SK-N-SH (cell line): Measurements from ENCODE around the gene PTK6. TPM values are rescaled to one million over a fixed set of nuclear protein-coding genes. Genes with fewer than 3 reads are reported as not detected.

ENCODE experiments used
- CTCF ChIA-PET: fragments of 300-600, 350-600 bp; formaldehyde crosslinking; extraction: SDS; loops from one replicate; lab custom pipeline; 2021; lab: Yijun Ruan, JAX
- POLR2A ChIA-PET: fragments of 350-600 bp; sonication (Branson Sonifier 250); formaldehyde crosslinking; extraction: SDS; loops from one replicate; lab custom pipeline; 2020; ENCODE audit warnings: antibody characterized with exemption, inconsistent platforms; lab: Yijun Ruan, JAX
- DNase-seq: peaks from one replicate; pipeline ENCODE4 v3.0.0; 2012
- H2AFZ ChIP-seq: fragments of 200-600 bp; sonication (generic); 2 replicates; pipeline ENCODE4 v1.8.1; 2016; ENCODE audit warnings: antibody characterized with exemption, mild to moderate bottlenecking, low read depth
- H3F3A ChIP-seq: fragments of 200-600 bp; sonication (generic); replicated peaks from 2 replicates; pipeline ENCODE3; 2016; ENCODE audit warnings: antibody characterized with exemption, mild to moderate bottlenecking; ENCODE audit not compliant: insufficient read depth
- H3K27ac ChIP-seq, 2 experiments: fragments of 200-500 bp in 1 of 2; fragments of 200-600 bp in 1 of 2; sonication (Bioruptor generic) in 1 of 2; sonication (generic), shearing (Covaris generic) in 1 of 2; 2 replicates each; pipeline versions ENCODE4 v1.5.1 to v1.6.1; 2014 to 2016; ENCODE audit warnings: low read depth in 2 of 2, inconsistent platforms in 1 of 2, low read length in 1 of 2, mild to moderate bottlenecking in 1 of 2, mixed read lengths in 1 of 2
- H3K27me3 ChIP-seq: fragments of 200-600 bp; sonication (generic), shearing (Covaris generic); 2 replicates; pipeline ENCODE4 v1.6.1; 2016; ENCODE audit warnings: mixed run types; ENCODE audit not compliant: insufficient read depth
- H3K36me3 ChIP-seq, 2 experiments: fragments of 200-500 bp in 1 of 2; fragments of 200-600 bp in 1 of 2; sonication (Bioruptor generic) in 1 of 2; sonication (generic) in 1 of 2; replicated peaks in 1 of 2; 2 replicates each; pipeline versions ENCODE3 to v1.5.1; 2014 to 2016; ENCODE audit warnings: low read length in 1 of 2, mild to moderate bottlenecking in 1 of 2; ENCODE audit not compliant: insufficient read depth in 2 of 2, control insufficient read depth in 1 of 2
- H3K4me1 ChIP-seq, 2 experiments: fragments of 200-500 bp in 1 of 2; fragments of 200-600 bp in 1 of 2; sonication (Bioruptor generic) in 1 of 2; sonication (generic), shearing (Covaris generic) in 1 of 2; 2 replicates each; pipeline versions ENCODE4 v1.5.1 to v1.6.1; 2014 to 2016; ENCODE audit warnings: low read depth in 1 of 2, low read length in 1 of 2, mixed run types in 1 of 2; ENCODE audit not compliant: insufficient read depth in 2 of 2, control insufficient read depth in 1 of 2
- H3K4me2 ChIP-seq: fragments of 200-600 bp; sonication (generic), shearing (Covaris generic); 2 replicates; pipeline ENCODE4 v1.6.1; 2017; ENCODE audit warnings: mixed run types
- H3K4me3 ChIP-seq, 2 experiments: fragments of 200-500 bp in 1 of 2; fragments of 200-600 bp in 1 of 2; sonication (Bioruptor generic) in 1 of 2; sonication (generic), shearing (Covaris generic) in 1 of 2; 2 replicates each; pipeline versions ENCODE4 v1.5.1 to v1.8.1; 2014 to 2016; ENCODE audit warnings: low read depth in 2 of 2, inconsistent platforms in 1 of 2, low read length in 1 of 2, mild to moderate bottlenecking in 1 of 2, mixed read lengths in 1 of 2, moderate library complexity in 1 of 2
- H3K79me2 ChIP-seq: fragments of 200-600 bp; sonication (generic); 2 replicates; pipeline ENCODE4 v1.8.1; 2017; ENCODE audit warnings: mild to moderate bottlenecking; ENCODE audit not compliant: insufficient read depth
- H3K9ac ChIP-seq: fragments of 200-600 bp; sonication (generic); 2 replicates; pipeline ENCODE4 v1.6.1; 2017; ENCODE audit warnings: mixed run types
- H3K9me2 ChIP-seq: fragments of 200-600 bp; sonication (generic); 2 replicates; pipeline ENCODE4 v1.6.1; 2017; ENCODE audit warnings: mixed run types
- H3K9me3 ChIP-seq: fragments of 200-600 bp; sonication (generic); 2 replicates; pipeline ENCODE4 v1.6.1; 2017; ENCODE audit warnings: mixed run types, mild to moderate bottlenecking, moderate library complexity
- H4K20me1 ChIP-seq: fragments of 200-600 bp; sonication (generic); 2 replicates; pipeline ENCODE4 v1.6.1; 2017; ENCODE audit warnings: mild to moderate bottlenecking, mixed run types; ENCODE audit not compliant: insufficient read depth
- CHD2 ChIP-seq: fragments of 150-350 bp; IDR thresholded peaks from 2 replicates; pipeline ENCODE4 v1.6.1; 2018; ENCODE audit warnings: low read length; ENCODE audit not compliant: partially characterized antibody
- EP300 ChIP-seq, 2 experiments: IDR thresholded peaks; 2 replicates each; pipeline versions ENCODE4 v1.4.0 to v1.6.1; 2012; ENCODE audit warnings: borderline replicate concordance in 1 of 2, low read depth in 1 of 2, low read length in 1 of 2
- EZH2phosphoT487 ChIP-seq: fragments of 200-600 bp; sonication (generic); IDR thresholded peaks from 2 replicates; pipeline ENCODE4 v1.6.1; 2017; ENCODE audit warnings: low read depth, mixed run types, mild to moderate bottlenecking, antibody characterized with exemption, moderate library complexity, borderline replicate concordance
- FOSL2 ChIP-seq: IDR thresholded peaks from 2 replicates; pipeline ENCODE4 v1.4.0; 2012; ENCODE audit warnings: low read depth, mild to moderate bottlenecking, moderate library complexity, borderline replicate concordance
- GATA2 ChIP-seq: sonication (generic); formaldehyde crosslinking; IDR thresholded peaks from 2 replicates; pipeline ENCODE4 v1.5.0; 2020; ENCODE audit warnings: mild to moderate bottlenecking, missing genetic modification reagents
- JUND ChIP-seq: IDR thresholded peaks from 2 replicates; pipeline ENCODE4 v1.4.0; 2012
- MEF2A ChIP-seq: IDR thresholded peaks from 2 replicates; pipeline ENCODE4 v1.4.0; 2012; ENCODE audit warnings: low read depth, borderline replicate concordance
- MXI1 ChIP-seq: IDR thresholded peaks from 2 replicates; pipeline ENCODE4 v1.6.1; 2012; ENCODE audit warnings: mild to moderate bottlenecking, low read depth, low read length, improper control_type of control experiment
- NRF1 ChIP-seq: IDR thresholded peaks from 2 replicates; pipeline ENCODE4 v1.6.1; 2012; ENCODE audit warnings: low read depth, mild to moderate bottlenecking, low read length
- POLR2AphosphoS5 ChIP-seq: IDR thresholded peaks from 2 replicates; pipeline ENCODE4 v1.6.1; 2012; ENCODE audit warnings: low read depth, low read length
- RAD21 ChIP-seq: IDR thresholded peaks from 2 replicates; pipeline ENCODE4 v1.6.1; 2012; ENCODE audit warnings: mild to moderate bottlenecking, low read length
- REST ChIP-seq: IDR thresholded peaks from 2 replicates; pipeline ENCODE4 v1.6.1; 2012; ENCODE audit warnings: mild to moderate bottlenecking, low read depth, low read length, moderate library complexity
- RFX5 ChIP-seq: IDR thresholded peaks from 2 replicates; pipeline ENCODE4 v1.6.1; 2012; ENCODE audit warnings: mild to moderate bottlenecking, improper control_type of control experiment, low read length
- RXRA ChIP-seq: IDR thresholded peaks from 2 replicates; pipeline ENCODE4 v1.4.0; 2012; ENCODE audit warnings: low read depth, mild to moderate bottlenecking, borderline replicate concordance
- SIN3A ChIP-seq: IDR thresholded peaks from 2 replicates; pipeline ENCODE4 v1.6.1; 2012; ENCODE audit warnings: low read depth, mild to moderate bottlenecking, low read length, moderate library complexity, borderline replicate concordance
- TAF1 ChIP-seq: IDR thresholded peaks from 2 replicates; pipeline ENCODE4 v1.6.1; 2012; ENCODE audit warnings: low read depth, mild to moderate bottlenecking, low read length, moderate library complexity, borderline replicate concordance
- TEAD4 ChIP-seq: IDR thresholded peaks from 2 replicates; pipeline ENCODE4 v1.4.0; 2012; ENCODE audit warnings: mild to moderate bottlenecking, borderline replicate concordance; ENCODE audit not compliant: insufficient read depth
- YY1 ChIP-seq: IDR thresholded peaks from 2 replicates; pipeline ENCODE4 v1.4.0; 2012; ENCODE audit warnings: low read depth, mild to moderate bottlenecking
- whole genome bisulfite sequencing: methylation state at CpG from one replicate; pipeline ENCODE4 v1.1.6; 2017; ENCODE audit warnings: low lambda C conversion rate; 5-methylcytosine and 5-hydroxymethylcytosine counted together
- polyA plus RNA-seq, 3 experiments: library from polyadenylated mRNA; depleted of rRNA; stranded (reverse); fragments of >200 nt; gene quantifications; 2 replicates each; pipeline ENCODE4 v1.2.3, GENCODE V29; 2012
- TF ChIP-seq, protein P1 (sequence below): IDR thresholded peaks from 2 replicates; pipeline ENCODE4; 2012
- TF ChIP-seq, protein P2 (sequence below): fragments of 200-600 bp; sonication (generic); IDR thresholded peaks from 2 replicates; pipeline ENCODE4 v1.6.1; 2017; ENCODE audit warnings: antibody characterized with exemption, mild to moderate bottlenecking, moderate library complexity

PTK6 gene
- polyA plus RNA-seq, 1 of the 3 experiments (the other 2 are of a cell fraction), result 0.07 TPM

- H3K36me3 ChIP-seq, result peaks cover 0 to 10% of the 10 kb centered on the region in 2 experiments
- no peak for DNase-seq
- H2AFZ ChIP-seq, result no peak overlapping the region
- POLR2A ChIA-PET, result no interaction called here
- H3K79me2 ChIP-seq, result no peaks in the 10 kb centered on the region
- H3K9ac ChIP-seq, result no peak overlapping the region
- TF ChIP-seq FOSL2, result no peak
- TF ChIP-seq GATA2 (CRISPR knock-in tag), result no peak
- TF ChIP-seq MXI1, result no peak
- TF ChIP-seq SIN3A, result no peak
- no peak for TF ChIP-seq NRF1
- no peaks in the 10 kb centered on the region for H4K20me1 ChIP-seq
- H3K9me3 ChIP-seq, result no peaks in the 10 kb centered on the region
- H3K9me2 ChIP-seq, result no peaks in the 10 kb centered on the region
- CTCF ChIA-PET, result no interaction called here
- H3K27me3 ChIP-seq, result no peaks in the 10 kb centered on the region
- peaks cover 5% of the 10 kb centered on the region for H3F3A ChIP-seq
- H3K4me3 ChIP-seq, result no peak overlapping the region
- H3K27ac ChIP-seq, result no peak overlapping the region
- no peaks in the 10 kb centered on the region for H3K4me1 ChIP-seq
- no peak overlapping the region for H3K4me2 ChIP-seq
- 93% methylated on average over 5 of the region's 17 CpGs for WGBS
These were observed 49.6 kb upstream of the PTK6 start for GRCh38 chr20:63586797-63587196.

- Histone ChIP-seq H3K4me2 (no peak overlapping the region), H3K27ac (no peak overlapping the region), H3K79me2 (no peaks in the 10 kb centered on the region), H3F3A (peaks cover 5% of the 10 kb centered on the region), H3K4me3 (no peak overlapping the region), H3K9me3 (no peaks in the 10 kb centered on the region), H4K20me1 (no peaks in the 10 kb centered on the region), H3K9ac (no peak overlapping the region), H3K9me2 (no peaks in the 10 kb centered on the region), H2AFZ (no peak overlapping the region)
- no peak for DNase-seq
- POLR2A ChIA-PET, result no interaction called here
- TF ChIP-seq, protein P1, sequence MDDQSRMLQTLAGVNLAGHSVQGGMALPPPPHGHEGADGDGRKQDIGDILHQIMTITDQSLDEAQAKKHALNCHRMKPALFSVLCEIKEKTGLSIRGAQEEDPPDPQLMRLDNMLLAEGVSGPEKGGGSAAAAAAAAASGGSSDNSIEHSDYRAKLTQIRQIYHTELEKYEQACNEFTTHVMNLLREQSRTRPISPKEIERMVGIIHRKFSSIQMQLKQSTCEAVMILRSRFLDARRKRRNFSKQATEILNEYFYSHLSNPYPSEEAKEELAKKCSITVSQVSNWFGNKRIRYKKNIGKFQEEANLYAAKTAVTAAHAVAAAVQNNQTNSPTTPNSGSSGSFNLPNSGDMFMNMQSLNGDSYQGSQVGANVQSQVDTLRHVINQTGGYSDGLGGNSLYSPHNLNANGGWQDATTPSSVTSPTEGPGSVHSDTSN, result no peak
- TF ChIP-seq RFX5, result no peak
- no peak for TF ChIP-seq GATA2 (CRISPR knock-in tag)
- TF ChIP-seq EP300 (IDR thresholded peaks at IDR 0.05; ENCODE audit: borderline replicate concordance in 1 of 2, low read depth in 1 of 2, low read length in 1 of 2), result no peak
- no peak for TF ChIP-seq TAF1
- TF ChIP-seq RXRA, result no peak
- no peak for TF ChIP-seq MEF2A
- TF ChIP-seq POLR2AphosphoS5, result no peak
- TF ChIP-seq FOSL2, result no peak
- TF ChIP-seq JUND, result no peak
- no peak for TF ChIP-seq CHD2
- TF ChIP-seq EZH2phosphoT487, result no peak
- no peak for TF ChIP-seq REST
- TF ChIP-seq TEAD4, result no peak
- no peak for TF ChIP-seq RAD21
- TF ChIP-seq, protein P2, sequence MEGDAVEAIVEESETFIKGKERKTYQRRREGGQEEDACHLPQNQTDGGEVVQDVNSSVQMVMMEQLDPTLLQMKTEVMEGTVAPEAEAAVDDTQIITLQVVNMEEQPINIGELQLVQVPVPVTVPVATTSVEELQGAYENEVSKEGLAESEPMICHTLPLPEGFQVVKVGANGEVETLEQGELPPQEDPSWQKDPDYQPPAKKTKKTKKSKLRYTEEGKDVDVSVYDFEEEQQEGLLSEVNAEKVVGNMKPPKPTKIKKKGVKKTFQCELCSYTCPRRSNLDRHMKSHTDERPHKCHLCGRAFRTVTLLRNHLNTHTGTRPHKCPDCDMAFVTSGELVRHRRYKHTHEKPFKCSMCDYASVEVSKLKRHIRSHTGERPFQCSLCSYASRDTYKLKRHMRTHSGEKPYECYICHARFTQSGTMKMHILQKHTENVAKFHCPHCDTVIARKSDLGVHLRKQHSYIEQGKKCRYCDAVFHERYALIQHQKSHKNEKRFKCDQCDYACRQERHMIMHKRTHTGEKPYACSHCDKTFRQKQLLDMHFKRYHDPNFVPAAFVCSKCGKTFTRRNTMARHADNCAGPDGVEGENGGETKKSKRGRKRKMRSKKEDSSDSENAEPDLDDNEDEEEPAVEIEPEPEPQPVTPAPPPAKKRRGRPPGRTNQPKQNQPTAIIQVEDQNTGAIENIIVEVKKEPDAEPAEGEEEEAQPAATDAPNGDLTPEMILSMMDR, result no peak
- no peak for TF ChIP-seq YY1
- TF ChIP-seq, all 33 proteins: peak for 0
- Histone ChIP-seq H3K27me3 (no peaks in the 10 kb centered on the region), H3K36me3 (peaks cover 0 to 7% of the 10 kb centered on the region in 2 experiments), H3K4me1 (peaks cover 0 to 5% of the 10 kb centered on the region in 2 experiments; a peak in 1 of 4 replicates)
- CTCF ChIA-PET, result interaction anchor here (1.0 kb wide), 1 partner anchor 9 kb away, joined by 3 read pairs; no protein-coding TSS in a partner anchor
- 79% methylated on average over 19 of the region's 22 CpGs for WGBS
These were observed 48.7 kb upstream of the PTK6 start for GRCh38 chr20:63585616-63586565.
